Lower leg skin (tissue), 4 donors: ENCODE results near the gene ALDH1B1. TPM values are rescaled to one million over a fixed set of nuclear protein-coding genes. Genes with fewer than 3 reads are reported as not detected.

ENCODE experiments used
- DNase-seq, 2 donors: peaks; one replicate each; pipeline ENCODE4 v3.0.0-alpha.2; 2019; ENCODE audit warnings: low spot score in 2 of 2
- H3K4me3 ChIP-seq: fragments of 200-600 bp; sonication (generic); 2 replicates; pipeline ENCODE4 v1.5.1; 2017; ENCODE audit warnings: mild to moderate bottlenecking, low read depth; ENCODE audit not compliant: poor library complexity, severe bottlenecking
- CTCF ChIP-seq, 3 donors: fragments of 450-650 bp; IDR thresholded peaks; one replicate each; pipeline ENCODE4 v1.5.1; 2016; ENCODE audit warnings: antibody characterized with exemption in 3 of 3, mild to moderate bottlenecking in 3 of 3, moderate library complexity in 2 of 3
- POLR2A ChIP-seq, 2 donors: fragments of 450-650 bp; IDR thresholded peaks; one replicate each; pipeline ENCODE4 v1.6.1; 2016 to 2017; ENCODE audit warnings: antibody characterized with exemption in 2 of 2, mild to moderate bottlenecking in 1 of 2, moderate library complexity in 1 of 2
- WGBS, 2 donors: methylation state at CpG; one replicate each; pipeline ENCODE4 v1.1.5; 2018; 5-methylcytosine and 5-hydroxymethylcytosine counted together
- intact Hi-C: fragments of 100-400 bp; cut with DNase I; formaldehyde crosslinking; loops from one replicate; pipeline ENCODE4 v1.15.0; 2023; ENCODE audit warnings: low total_unique reads
- total RNA-seq, 4 donors: library from RNA; depleted of rRNA; stranded (reverse); fragments of >200 nt; gene quantifications; one replicate each; pipeline ENCODE4 v1.1.0, GENCODE V29; 2016

ALDH1B1 gene
- total RNA-seq, 4 donors from 2014 or later = 2.3 to 6.8 (median 3.6) TPM

- no peak overlapping the region for H3K4me3 ChIP-seq
- 64 to 69% methylated on average over 8 of the region's 8 CpGs for WGBS, 2 donors
- TF ChIP-seq POLR2A (IDR thresholded peaks at IDR 0.05) (no peak), CTCF (IDR thresholded peaks at IDR 0.05) (no peak)
- intact Hi-C loops = no loop called here
- no peak for DNase-seq
These were observed 24.8 kb downstream of the ALDH1B1 start for GRCh38 chr9:38417003-38417945.

GRCh38 chr9:38418366-38418765 is 25.9 kb downstream of the ALDH1B1 start:
- H3K4me3 ChIP-seq = no peak overlapping the region
- TF ChIP-seq CTCF (IDR thresholded peaks at IDR 0.05) (no peak), POLR2A (IDR thresholded peaks at IDR 0.05) (no peak)
- DNase-seq = no peak
- intact Hi-C loops = no loop called here
- WGBS, 2 donors = 60 to 82% methylated on average over 1 of the region's 1 CpG

- intact Hi-C loops = no loop called here
These were observed 26.7 kb downstream of the ALDH1B1 start for GRCh38 chr9:38419181-38419580.

GRCh38 chr9:38421498-38422211 is 29.2 kb downstream of the ALDH1B1 start:
- no peak for TF ChIP-seq POLR2A (IDR thresholded peaks at IDR 0.05)
- no peak for TF ChIP-seq CTCF (IDR thresholded peaks at IDR 0.05)
- H3K4me3 ChIP-seq = no peak overlapping the region
- DNase-seq = no peak
- intact Hi-C loops = no loop called here
- WGBS, 2 donors = 56 to 59% methylated on average over 9 of the region's 9 CpGs

More at GRCh38 chr9:38419181-38419580, 26.7 kb downstream of the ALDH1B1 start:
- DNase-seq = no peak
- 65 to 69% methylated on average over 5 of the region's 5 CpGs for WGBS, 2 donors
- no peak overlapping the region for H3K4me3 ChIP-seq
- TF ChIP-seq POLR2A (IDR thresholded peaks at IDR 0.05) = no peak
- no peak for TF ChIP-seq CTCF (IDR thresholded peaks at IDR 0.05)

GRCh38 chr9:38422555-38423260 is 30.2 kb downstream of the ALDH1B1 start:
- TF ChIP-seq POLR2A (IDR thresholded peaks at IDR 0.05) (no peak), CTCF (IDR thresholded peaks at IDR 0.05) (no peak)
- intact Hi-C loops = no loop called here
- WGBS, 2 donors = 81 to 85% methylated on average over 7 of the region's 7 CpGs
- DNase-seq = no peak
- H3K4me3 ChIP-seq = no peak overlapping the region
